Measurements from ENCODE around the gene NPAS3.

Gene NPAS3

DNA sequence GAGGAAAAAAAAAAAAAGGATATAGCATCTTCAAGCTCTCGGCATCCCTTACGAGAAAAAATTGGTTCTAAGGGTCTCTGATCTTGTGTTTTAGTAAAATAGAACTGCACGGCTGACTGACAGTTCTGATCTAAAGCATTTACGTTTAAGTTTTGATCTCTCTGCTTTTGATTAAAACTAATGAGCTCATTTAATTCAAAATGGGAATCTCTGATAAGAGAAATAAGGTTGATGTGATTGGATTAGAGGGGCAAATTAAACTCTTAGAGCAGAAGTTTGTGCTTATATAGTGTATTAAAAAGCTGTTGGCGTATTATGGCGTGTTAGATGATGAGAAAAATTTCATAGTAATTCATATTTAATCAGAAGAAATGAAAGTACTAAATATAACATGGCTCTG, 794.6 kb downstream of the NPAS3 start:
- Histone ChIP-seq H3K4me3 (ENCODE audit: low read length) (no peak overlapping the region), H3K79me2 (ENCODE audit: low read length) (no peaks in the 10 kb centered on the region), H3K4me2 (ENCODE audit: low read length) (no peak overlapping the region), H2AFZ (ENCODE audit: low read depth, low read length) (no peak overlapping the region), H3K4me1 (ENCODE audit: low read length) (no peaks in the 10 kb centered on the region), H3K27me3 (ENCODE audit: low read depth, low read length) (peaks cover 11% of the 10 kb centered on the region), H3K9me3 (ENCODE audit: insufficient read depth, low read length) (no peaks in the 10 kb centered on the region), H4K20me1 (ENCODE audit: insufficient read depth, low read length) (no peaks in the 10 kb centered on the region), H3K9ac (ENCODE audit: low read length) (no peak overlapping the region), H3K27ac (ENCODE audit: low read length) (no peak overlapping the region), H3K36me3 (replicated peaks; ENCODE audit: low read depth, low read length) (no peaks in the 10 kb centered on the region)
- TF ChIP-seq, protein P1, sequence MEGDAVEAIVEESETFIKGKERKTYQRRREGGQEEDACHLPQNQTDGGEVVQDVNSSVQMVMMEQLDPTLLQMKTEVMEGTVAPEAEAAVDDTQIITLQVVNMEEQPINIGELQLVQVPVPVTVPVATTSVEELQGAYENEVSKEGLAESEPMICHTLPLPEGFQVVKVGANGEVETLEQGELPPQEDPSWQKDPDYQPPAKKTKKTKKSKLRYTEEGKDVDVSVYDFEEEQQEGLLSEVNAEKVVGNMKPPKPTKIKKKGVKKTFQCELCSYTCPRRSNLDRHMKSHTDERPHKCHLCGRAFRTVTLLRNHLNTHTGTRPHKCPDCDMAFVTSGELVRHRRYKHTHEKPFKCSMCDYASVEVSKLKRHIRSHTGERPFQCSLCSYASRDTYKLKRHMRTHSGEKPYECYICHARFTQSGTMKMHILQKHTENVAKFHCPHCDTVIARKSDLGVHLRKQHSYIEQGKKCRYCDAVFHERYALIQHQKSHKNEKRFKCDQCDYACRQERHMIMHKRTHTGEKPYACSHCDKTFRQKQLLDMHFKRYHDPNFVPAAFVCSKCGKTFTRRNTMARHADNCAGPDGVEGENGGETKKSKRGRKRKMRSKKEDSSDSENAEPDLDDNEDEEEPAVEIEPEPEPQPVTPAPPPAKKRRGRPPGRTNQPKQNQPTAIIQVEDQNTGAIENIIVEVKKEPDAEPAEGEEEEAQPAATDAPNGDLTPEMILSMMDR (IDR thresholded peaks at IDR 0.05; ENCODE audit: low read depth, low read length) = no peak
- no peak for TF ChIP-seq EZH2phosphoT487 (IDR thresholded peaks at IDR 0.05; ENCODE audit: low read depth)

DNA sequence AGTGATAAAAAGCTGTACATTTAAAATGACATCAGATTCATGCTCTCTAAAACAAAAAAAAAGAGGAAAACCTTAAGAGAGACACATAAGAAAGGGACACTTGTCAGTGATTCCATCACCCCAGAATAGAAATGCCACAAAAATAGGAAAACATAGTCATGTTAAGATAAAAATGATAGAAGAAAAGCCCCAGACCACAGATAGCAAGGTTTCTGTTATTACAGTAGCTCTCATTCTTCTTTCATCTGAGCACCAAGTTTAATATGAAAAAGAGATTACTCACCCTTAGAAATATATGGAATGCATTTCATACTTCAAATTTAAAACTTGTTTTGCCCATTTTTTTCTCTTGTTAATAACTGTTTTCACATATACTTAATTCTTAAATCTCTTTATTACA, 795.0 kb downstream of the NPAS3 start:
- H3K9ac ChIP-seq (ENCODE audit: low read length) = no peak overlapping the region
- H3K9me3 ChIP-seq (ENCODE audit: insufficient read depth, low read length) = no peaks in the 10 kb centered on the region
- no peaks in the 10 kb centered on the region for H3K79me2 ChIP-seq (ENCODE audit: low read length)
- H3K36me3 ChIP-seq (replicated peaks; ENCODE audit: low read depth, low read length) = no peaks in the 10 kb centered on the region
- no peak overlapping the region for H3K27ac ChIP-seq (ENCODE audit: low read length)
- H3K27me3 ChIP-seq (ENCODE audit: low read depth, low read length) = peaks cover 11% of the 10 kb centered on the region
- H4K20me1 ChIP-seq (ENCODE audit: insufficient read depth, low read length) = no peaks in the 10 kb centered on the region
- no peak overlapping the region for H2AFZ ChIP-seq (ENCODE audit: low read depth, low read length)
- TF ChIP-seq, protein P1 (IDR thresholded peaks at IDR 0.05; ENCODE audit: low read depth, low read length) = no peak
- no peak overlapping the region for H3K4me3 ChIP-seq (ENCODE audit: low read length)
- no peaks in the 10 kb centered on the region for H3K4me1 ChIP-seq (ENCODE audit: low read length)
- H3K4me2 ChIP-seq (ENCODE audit: low read length) = no peak overlapping the region

DNA sequence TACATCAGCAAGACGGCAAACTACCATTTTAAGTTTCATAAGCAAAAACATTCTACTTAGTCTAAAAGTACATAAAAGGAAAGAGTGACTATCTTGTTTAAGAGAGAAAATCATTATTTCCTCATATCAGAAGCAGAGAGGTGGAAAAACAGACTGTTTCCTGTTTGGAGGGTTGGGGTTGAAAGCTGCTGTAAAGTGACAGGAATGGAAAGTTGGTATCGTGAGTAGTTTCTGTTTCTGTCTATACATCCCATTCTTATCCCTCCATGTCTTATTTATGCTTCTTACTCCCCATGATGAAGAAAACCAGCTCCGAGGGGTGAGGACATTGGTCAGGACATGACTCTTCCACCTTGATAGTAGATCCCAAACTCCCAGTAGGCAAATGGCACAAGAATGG, 795.7 kb downstream of the NPAS3 start:
- Histone ChIP-seq H3K4me1 (ENCODE audit: low read length) (no peaks in the 10 kb centered on the region), H2AFZ (ENCODE audit: low read depth, low read length) (no peak overlapping the region), H3K9ac (ENCODE audit: low read length) (no peak overlapping the region), H3K4me3 (ENCODE audit: low read length) (no peak overlapping the region), H3K27me3 (ENCODE audit: low read depth, low read length) (peaks cover 10% of the 10 kb centered on the region), H3K36me3 (replicated peaks; ENCODE audit: low read depth, low read length) (no peaks in the 10 kb centered on the region), H3K27ac (ENCODE audit: low read length) (no peak overlapping the region), H3K79me2 (ENCODE audit: low read length) (no peaks in the 10 kb centered on the region), H4K20me1 (ENCODE audit: insufficient read depth, low read length) (no peaks in the 10 kb centered on the region), H3K9me3 (ENCODE audit: insufficient read depth, low read length) (no peaks in the 10 kb centered on the region), H3K4me2 (ENCODE audit: low read length) (no peak overlapping the region)
- TF ChIP-seq, protein P1 (IDR thresholded peaks at IDR 0.05; ENCODE audit: low read depth, low read length) = no peak
- TF ChIP-seq EZH2phosphoT487 (IDR thresholded peaks at IDR 0.05; ENCODE audit: low read depth) = no peak

DNA sequence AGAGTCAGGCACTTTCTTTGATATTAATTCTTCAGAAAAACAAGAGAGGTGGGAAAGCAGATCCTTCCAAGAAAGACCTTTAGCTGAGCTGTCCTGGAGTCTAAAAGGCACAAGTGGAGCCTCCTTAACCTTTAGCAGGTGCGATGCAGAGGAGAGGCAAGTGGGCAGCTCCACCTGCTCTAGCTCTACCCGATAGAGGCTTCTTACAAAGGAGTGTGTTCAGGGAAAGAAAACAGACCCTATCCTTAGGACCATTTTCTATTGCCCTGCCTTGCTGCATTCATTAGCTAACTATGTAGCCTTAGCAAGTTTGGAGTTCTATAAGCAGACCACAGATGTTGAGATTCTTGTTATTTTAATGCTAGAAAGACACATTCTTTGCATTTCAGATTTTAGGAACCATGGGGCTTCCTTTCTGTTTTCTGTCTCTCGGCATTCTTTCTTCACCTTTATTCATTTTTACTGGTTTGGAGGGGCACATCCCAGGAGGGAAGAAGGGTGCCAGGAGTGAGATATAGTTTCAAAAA, 797.7 kb downstream of the NPAS3 start:
- no peak overlapping the region for H3K27ac ChIP-seq (ENCODE audit: low read length)
- H4K20me1 ChIP-seq (ENCODE audit: insufficient read depth, low read length) = no peaks in the 10 kb centered on the region
- no peaks in the 10 kb centered on the region for H3K4me1 ChIP-seq (ENCODE audit: low read length)
- no peaks in the 10 kb centered on the region for H3K36me3 ChIP-seq (replicated peaks; ENCODE audit: low read depth, low read length)
- H3K79me2 ChIP-seq (ENCODE audit: low read length) = no peaks in the 10 kb centered on the region
- H3K27me3 ChIP-seq (ENCODE audit: low read depth, low read length) = peaks cover 3% of the 10 kb centered on the region; the same call in 1 of the 2 replicates
- no peak overlapping the region for H3K9ac ChIP-seq (ENCODE audit: low read length)
- TF ChIP-seq, protein P1 (IDR thresholded peaks at IDR 0.05; ENCODE audit: low read depth, low read length) = no peak
- TF ChIP-seq EZH2phosphoT487 (IDR thresholded peaks at IDR 0.05; ENCODE audit: low read depth) = no peak
- H3K4me2 ChIP-seq (ENCODE audit: low read length) = no peak overlapping the region
- no peak overlapping the region for H2AFZ ChIP-seq (ENCODE audit: low read depth, low read length)
- H3K4me3 ChIP-seq (ENCODE audit: low read length) = no peak overlapping the region
- H3K9me3 ChIP-seq (ENCODE audit: insufficient read depth, low read length) = no peaks in the 10 kb centered on the region

All from OCI-LY3 (cell line).